Nephron progenitor cell (in vitro differentiated cells): Measurements from ENCODE around the gene CDC42BPA.

Experiments
- DNase-seq: peaks from one replicate; pipeline ENCODE4 v3.0.0; 2021
- H3K27ac Mint-ChIP-seq: 2 replicates; pipeline ENCODE4 v1.8.0; 2021; ENCODE audit warnings: mild to moderate bottlenecking, moderate library complexity, mixed read lengths
- H3K27me3 Mint-ChIP-seq: 2 replicates; pipeline ENCODE4 v1.8.0; 2021; ENCODE audit warnings: mild to moderate bottlenecking, low read depth, mixed read lengths; ENCODE audit not compliant: poor library complexity
- H3K36me3 Mint-ChIP-seq: 2 replicates; pipeline ENCODE4 v1.8.0; 2021; ENCODE audit warnings: low read depth, mixed read lengths
- H3K4me1 Mint-ChIP-seq: 2 replicates; pipeline ENCODE4 v1.8.0; 2021; ENCODE audit warnings: mixed read lengths
- H3K4me3 Mint-ChIP-seq: 2 replicates; pipeline ENCODE4 v1.8.0; 2021; ENCODE audit warnings: mild to moderate bottlenecking, moderate library complexity, mixed read lengths
- H3K9me3 Mint-ChIP-seq: 2 replicates; pipeline ENCODE4 v1.8.0; 2021; ENCODE audit warnings: mild to moderate bottlenecking, moderate library complexity, mixed read lengths
- TF ChIP-seq, protein P1 (sequence below): fragments of 200-600 bp; sonication (generic); IDR thresholded peaks from 2 replicates; pipeline ENCODE4 v1.5.0; 2021; ENCODE audit warnings: antibody characterized with exemption

The CDC42BPA gene

GRCh38 chr1:227167276-227168101 is 150.8 kb downstream of the CDC42BPA start:
- TF ChIP-seq, protein P1, sequence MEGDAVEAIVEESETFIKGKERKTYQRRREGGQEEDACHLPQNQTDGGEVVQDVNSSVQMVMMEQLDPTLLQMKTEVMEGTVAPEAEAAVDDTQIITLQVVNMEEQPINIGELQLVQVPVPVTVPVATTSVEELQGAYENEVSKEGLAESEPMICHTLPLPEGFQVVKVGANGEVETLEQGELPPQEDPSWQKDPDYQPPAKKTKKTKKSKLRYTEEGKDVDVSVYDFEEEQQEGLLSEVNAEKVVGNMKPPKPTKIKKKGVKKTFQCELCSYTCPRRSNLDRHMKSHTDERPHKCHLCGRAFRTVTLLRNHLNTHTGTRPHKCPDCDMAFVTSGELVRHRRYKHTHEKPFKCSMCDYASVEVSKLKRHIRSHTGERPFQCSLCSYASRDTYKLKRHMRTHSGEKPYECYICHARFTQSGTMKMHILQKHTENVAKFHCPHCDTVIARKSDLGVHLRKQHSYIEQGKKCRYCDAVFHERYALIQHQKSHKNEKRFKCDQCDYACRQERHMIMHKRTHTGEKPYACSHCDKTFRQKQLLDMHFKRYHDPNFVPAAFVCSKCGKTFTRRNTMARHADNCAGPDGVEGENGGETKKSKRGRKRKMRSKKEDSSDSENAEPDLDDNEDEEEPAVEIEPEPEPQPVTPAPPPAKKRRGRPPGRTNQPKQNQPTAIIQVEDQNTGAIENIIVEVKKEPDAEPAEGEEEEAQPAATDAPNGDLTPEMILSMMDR: no peak
- Mint-ChIP-seq H3K27me3 (peaks cover 3% of the 10 kb centered on the region), H3K27ac (no peak overlapping the region), H3K4me3 (no peak overlapping the region), H3K4me1 (peaks cover 6% of the 10 kb centered on the region), H3K9me3 (no peaks in the 10 kb centered on the region), H3K36me3 (no peaks in the 10 kb centered on the region)
- DNase-seq: no peak

DNA sequence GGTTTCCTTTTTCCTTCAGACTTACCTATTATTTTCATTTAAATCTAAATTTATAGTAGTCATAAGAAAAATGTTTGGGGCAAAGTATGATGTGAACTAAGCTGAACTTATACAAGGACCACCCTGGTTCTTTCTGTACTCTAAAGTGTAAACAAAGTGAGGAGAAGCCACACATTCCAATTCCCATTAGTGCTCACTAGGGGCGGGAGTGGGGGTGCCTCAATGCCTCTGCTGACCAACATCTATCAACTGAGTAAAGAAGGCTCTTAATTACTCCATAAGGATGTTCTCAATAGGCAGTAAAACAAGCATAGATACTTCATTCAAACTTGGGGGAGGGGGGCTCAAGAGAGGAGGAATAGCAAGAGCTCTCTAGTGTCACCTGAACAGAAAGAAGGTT is 151.7 kb downstream of the CDC42BPA start:
- Mint-ChIP-seq H3K4me1 (peaks cover 6% of the 10 kb centered on the region), H3K4me3 (no peak overlapping the region), H3K36me3 (no peaks in the 10 kb centered on the region), H3K9me3 (no peaks in the 10 kb centered on the region), H3K27ac (no peak overlapping the region), H3K27me3 (peaks cover 3% of the 10 kb centered on the region)
- TF ChIP-seq, protein P1: no peak
- no peak for DNase-seq

GRCh38 chr1:227161470-227161869 is 156.8 kb downstream of the CDC42BPA start:
- TF ChIP-seq, protein P1: no peak
- Mint-ChIP-seq H3K27me3 (no peaks in the 10 kb centered on the region), H3K27ac (no peak overlapping the region), H3K9me3 (no peaks in the 10 kb centered on the region), H3K4me1 (peaks cover 2% of the 10 kb centered on the region), H3K4me3 (no peak overlapping the region), H3K36me3 (peaks cover 22% of the 10 kb centered on the region)
- no peak for DNase-seq

DNA sequence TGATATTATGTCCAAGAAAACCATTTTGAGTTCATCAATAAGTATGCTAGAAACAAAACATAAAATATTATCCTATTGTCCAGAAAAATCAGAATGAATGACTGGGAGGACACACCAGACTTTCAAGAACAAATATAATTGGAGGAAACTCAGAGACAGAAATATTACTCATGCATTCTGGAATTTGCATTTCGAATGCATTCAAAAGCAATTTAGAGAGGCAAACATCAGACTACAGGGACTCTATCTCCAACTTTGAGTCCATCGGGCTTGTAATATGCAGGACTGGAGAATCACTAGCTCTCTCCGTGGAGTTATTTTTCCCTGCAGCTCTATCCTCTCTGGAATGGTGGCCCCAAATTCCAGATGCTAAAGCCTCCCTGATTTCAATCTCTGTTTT is 161.8 kb downstream of the CDC42BPA start:
- H3K27me3 Mint-ChIP-seq: no peaks in the 10 kb centered on the region
- H3K36me3 Mint-ChIP-seq: peaks cover 22% of the 10 kb centered on the region
- TF ChIP-seq, protein P1: no peak
- DNase-seq: no peak
- H3K4me1 Mint-ChIP-seq: no peaks in the 10 kb centered on the region
- no peaks in the 10 kb centered on the region for H3K9me3 Mint-ChIP-seq
- H3K27ac Mint-ChIP-seq: no peak overlapping the region
- H3K4me3 Mint-ChIP-seq: no peak overlapping the region

- no peaks in the 10 kb centered on the region for H3K4me1 Mint-ChIP-seq
- H3K36me3 Mint-ChIP-seq: peaks cover 20% of the 10 kb centered on the region
- H3K27ac Mint-ChIP-seq: no peak overlapping the region
- TF ChIP-seq, protein P1: no peak
- H3K27me3 Mint-ChIP-seq: no peaks in the 10 kb centered on the region
- no peaks in the 10 kb centered on the region for H3K9me3 Mint-ChIP-seq
- no peak overlapping the region for H3K4me3 Mint-ChIP-seq
- no peak for DNase-seq
Measured at GRCh38 chr1:227155688-227156087, 162.6 kb downstream of the CDC42BPA start.

DNA sequence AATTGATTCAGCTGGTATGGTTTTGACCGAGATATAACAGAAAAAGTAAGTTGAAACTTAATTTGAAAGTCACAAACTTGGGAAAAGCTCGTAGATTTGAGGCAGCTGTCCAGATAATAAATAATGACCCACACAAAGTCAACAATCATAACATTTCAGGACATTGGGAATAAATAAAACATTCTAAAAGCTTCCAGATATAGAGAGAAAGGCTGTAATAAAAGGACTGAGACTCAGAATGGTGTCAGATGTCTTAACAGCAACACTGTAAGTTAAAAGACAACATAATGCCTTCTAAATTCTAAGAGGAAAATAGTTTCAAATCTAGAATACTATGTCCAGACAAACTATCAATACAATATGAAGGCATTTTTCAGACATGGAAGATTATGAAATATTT is 163.3 kb downstream of the CDC42BPA start:
- no peaks in the 10 kb centered on the region for H3K9me3 Mint-ChIP-seq
- TF ChIP-seq, protein P1: no peak
- DNase-seq: no peak
- no peaks in the 10 kb centered on the region for H3K27me3 Mint-ChIP-seq
- no peak overlapping the region for H3K27ac Mint-ChIP-seq
- H3K4me3 Mint-ChIP-seq: no peak overlapping the region
- peaks cover 13% of the 10 kb centered on the region for H3K36me3 Mint-ChIP-seq
- no peaks in the 10 kb centered on the region for H3K4me1 Mint-ChIP-seq
